Anterior cingulate cortex (tissue), 58 donors: ENCODE results near the gene FAM3B.
"Not testable (repeated sequence)": the region's sequence is repeated elsewhere in the genome, so short reads cannot be mapped to it uniquely, and the experiment has no call there.

ENCODE experiments used
- DNase-seq, 58 donors: peaks; one replicate each; lab custom pipeline; 2025; lab: John Stamatoyannopoulos, UW

The FAM3B gene

DNA sequence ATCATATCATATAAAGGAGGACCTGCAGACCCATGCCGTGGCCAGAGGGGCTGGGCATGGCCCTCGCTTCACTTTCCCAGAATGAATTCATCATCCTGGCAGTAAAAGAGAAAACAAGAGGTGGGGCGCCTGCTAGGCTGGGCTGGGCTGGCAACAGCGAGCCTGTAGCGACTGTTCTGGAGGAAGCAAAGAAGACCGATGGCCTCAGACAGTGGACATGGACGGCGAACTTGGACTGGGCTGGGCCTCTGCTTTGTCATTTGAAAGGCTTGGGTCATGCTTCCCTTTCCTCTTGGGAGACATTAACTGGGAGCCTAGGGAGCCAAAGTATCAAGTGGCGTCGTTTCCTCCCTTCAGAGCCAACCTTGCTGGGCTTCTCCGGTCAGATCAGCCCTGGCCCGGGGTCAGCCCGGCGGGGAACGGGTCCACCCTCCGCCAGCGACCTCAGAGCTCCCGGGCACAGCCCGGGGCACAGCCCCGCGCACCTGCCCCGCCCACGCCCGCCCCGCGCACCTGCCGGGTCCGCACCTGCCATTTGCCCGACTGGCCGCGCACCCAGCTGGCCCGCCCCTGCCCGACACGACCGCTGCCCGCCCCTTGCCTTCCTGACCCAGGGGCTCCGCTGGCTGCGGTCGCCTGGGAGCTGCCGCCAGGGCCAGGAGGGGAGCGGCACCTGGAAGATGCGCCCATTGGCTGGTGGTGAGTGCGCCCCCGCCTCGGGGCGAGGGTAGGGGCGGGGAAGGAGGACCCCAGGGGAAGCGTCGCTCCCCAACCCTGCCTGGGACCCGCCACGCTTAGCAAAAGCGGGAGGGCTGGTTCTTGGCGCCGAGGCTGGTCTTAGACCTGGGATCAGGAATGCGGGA, at the start of gene FAM3B:
Gene FAM3B (plus strand): TSS at position 602 of the 863 bp plus-strand sequence. CDS start 79 bp downstream, at position 681.
- DNase-seq: no peak

GRCh38 chr21:41267346-41267745, 49.3 kb upstream of the FAM3B start:
- peak in 1 of 58 donors; percentile 22 for DNase-seq

DNA sequence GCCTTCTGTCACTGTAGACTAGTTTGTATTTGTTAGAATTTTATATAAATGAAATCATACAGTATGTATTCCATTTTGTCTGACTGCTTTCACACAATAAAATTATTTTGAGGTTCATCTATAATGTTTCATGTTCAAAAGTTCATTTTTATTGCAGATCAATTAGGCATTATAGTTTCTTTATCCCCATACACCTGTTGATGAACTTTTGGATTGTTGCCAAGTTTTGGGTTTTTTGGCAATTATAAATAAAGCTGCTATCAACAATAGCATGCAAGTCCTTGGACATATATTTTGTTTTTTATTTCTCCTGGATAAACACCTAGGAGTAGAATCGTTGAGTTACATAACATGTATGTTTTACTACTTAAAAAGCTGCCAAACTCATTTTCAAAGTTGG, 47.1 kb upstream of the FAM3B start:
- no peak for DNase-seq

DNA sequence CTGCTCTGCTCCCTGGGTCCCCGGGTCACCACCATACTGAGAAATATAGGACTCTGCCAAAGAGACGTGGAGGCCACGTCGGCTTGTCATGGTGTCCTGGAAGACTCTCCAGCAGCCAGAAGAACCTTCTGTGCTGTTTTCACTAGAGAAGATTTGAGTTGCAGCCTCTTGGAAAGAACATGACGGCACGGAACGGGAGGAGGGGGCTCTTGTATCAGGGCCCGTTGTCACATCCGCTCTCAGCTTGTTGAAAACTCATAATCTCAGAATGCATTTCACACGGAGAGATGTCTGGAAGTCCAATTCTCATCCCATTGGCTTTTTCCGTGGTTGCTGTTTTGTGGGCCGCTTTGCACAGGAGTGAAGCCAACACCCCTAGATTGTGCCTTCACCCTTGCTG, 39.4 kb upstream of the FAM3B start:
- no peak for DNase-seq

DNA sequence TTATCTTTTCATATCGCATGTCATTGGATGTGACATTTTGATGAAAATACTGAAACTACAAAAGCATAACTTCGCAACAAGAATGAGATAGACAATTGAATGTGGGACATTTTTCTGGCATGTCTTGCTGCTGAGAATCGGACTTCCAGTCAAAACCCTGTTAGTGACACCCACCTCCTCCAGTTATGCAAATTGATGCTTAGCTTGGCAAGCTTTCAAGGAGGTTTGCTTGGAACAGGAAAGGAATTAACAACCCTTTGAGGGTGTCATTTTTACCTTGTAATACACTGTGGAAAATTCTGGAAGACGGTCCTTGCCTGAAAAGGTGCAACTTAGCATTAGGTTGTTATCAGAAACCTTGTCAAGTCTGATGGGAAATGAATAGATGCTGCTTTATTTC, 38.8 kb upstream of the FAM3B start:
- DNase-seq: no peak

DNA sequence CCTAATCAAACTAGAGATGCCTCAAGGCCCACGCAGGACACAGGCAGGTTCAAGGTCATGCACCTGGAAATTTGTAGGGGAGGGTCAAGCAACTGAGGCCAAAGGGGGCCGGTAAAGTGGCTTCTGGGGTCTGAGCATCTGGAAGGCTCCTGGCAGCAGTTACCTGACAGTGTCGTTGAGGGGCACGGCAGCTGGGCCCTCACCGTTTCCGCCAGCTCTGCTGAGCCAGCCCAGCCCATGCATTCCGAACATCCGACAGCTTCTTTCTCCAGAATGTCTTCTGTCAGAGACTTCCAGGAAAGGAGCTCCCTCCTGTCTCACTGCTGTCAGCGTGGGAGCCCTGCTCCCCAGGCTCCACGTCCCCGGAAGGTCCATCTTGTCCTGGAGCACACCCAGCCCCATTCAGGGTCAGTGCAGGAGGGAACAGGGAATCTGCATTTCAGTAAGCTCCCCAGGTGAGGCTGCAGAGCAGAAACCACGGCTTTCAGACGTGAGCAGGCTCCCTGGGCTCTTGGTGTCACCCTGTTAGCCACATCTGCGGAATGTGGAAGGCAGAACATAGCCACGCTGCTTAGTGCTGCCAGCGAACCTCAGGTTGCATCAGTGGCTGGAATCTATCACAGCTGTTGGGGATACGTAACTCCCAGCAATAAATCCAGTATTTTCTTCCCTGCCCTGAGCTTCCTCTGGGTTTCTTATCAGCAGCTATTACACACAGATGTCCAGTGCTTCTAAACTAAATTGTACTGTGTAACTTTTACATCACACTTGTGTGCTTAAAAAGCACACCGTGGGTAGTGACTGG, 36.3 kb upstream of the FAM3B start:
- DNase-seq: no peak

DNA sequence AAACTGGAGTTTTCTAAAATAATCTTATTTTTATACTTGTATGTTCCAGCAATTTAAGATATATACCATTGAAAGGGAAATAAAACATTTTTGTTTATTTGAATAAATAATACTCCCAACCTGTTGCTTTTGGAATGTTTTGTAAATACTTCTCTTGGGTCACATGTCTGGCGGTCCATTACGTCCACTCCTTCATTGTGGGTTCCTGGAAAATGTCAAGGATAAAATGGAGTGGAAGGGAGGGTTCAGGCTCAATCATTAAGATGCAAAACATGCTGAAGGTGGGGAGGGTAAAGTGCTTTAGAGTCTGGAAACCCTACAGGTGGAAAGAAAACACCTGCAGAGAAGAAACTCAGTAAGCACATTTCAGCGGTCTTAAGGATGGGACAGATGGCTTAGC, 34.2 kb upstream of the FAM3B start:
- DNase-seq: no peak

- peak in 29 of 58 donors; percentile 2 to 62 (median 16) for DNase-seq
These were observed 33.3 kb upstream of the FAM3B start for GRCh38 chr21:41283211-41283818.

GRCh38 chr21:41289431-41289830, 27.2 kb upstream of the FAM3B start:
- no peak for DNase-seq

GRCh38 chr21:41290106-41290799, 26.3 kb upstream of the FAM3B start:
- DNase-seq: no peak

DNA sequence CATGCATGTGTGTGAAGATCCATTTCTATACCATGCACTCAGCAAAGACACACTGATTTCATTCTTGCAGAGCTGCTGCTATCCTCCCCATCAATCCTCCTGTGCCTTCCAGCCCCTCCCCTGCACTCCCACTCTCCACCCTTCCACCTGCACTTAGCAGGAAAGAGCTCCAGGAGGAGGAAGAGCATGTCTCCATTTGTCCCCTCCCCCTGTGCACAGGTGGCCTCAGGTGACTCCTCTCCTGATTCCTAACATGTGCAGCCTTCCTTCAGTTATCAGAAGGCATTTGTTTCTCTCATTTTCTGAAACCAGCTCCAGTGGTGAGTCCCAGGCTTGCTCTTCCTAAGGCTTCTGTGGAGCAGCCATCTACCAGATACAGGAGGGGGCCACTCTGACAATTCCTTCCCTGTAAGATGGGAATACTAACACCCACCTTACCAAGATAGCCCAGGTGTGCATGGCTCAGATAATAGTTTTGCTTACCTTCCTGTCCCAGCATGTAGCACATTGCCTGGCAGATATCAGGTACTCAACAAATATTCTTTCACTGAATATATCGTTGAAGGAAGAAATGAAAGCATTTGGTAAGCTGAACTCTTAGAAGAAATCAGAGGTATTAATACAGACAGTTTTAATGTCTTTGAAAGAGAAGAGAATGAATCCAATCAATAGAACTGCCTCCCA, 21.9 kb upstream of the FAM3B start:
- no peak for DNase-seq

GRCh38 chr21:41295721-41296254, 20.8 kb upstream of the FAM3B start:
- no peak for DNase-seq

DNA sequence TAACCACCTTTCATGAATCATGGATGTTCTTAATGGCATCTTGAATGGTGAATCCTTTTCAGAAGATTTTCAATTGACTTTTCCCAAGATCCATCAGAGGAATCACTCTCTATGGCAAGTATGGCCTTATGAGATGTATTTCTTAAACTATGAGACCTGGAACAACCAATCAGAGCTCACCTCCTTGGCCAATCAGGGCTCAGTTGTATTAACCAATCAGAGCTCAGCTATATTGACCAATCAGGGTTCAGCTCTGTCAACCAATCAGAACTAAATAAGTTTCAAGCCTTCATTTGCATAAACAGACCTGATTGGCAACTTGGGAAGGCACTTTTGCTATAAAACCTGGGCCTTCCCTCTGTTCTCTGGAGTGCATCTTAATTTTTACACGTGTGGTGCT, 13.6 kb upstream of the FAM3B start:
- no peak for DNase-seq

- DNase-seq: no peak
These were observed 12.4 kb upstream of the FAM3B start for GRCh38 chr21:41304068-41304720.

GRCh38 chr21:41307219-41307618, 9.4 kb upstream of the FAM3B start:
- DNase-seq: no peak

DNA sequence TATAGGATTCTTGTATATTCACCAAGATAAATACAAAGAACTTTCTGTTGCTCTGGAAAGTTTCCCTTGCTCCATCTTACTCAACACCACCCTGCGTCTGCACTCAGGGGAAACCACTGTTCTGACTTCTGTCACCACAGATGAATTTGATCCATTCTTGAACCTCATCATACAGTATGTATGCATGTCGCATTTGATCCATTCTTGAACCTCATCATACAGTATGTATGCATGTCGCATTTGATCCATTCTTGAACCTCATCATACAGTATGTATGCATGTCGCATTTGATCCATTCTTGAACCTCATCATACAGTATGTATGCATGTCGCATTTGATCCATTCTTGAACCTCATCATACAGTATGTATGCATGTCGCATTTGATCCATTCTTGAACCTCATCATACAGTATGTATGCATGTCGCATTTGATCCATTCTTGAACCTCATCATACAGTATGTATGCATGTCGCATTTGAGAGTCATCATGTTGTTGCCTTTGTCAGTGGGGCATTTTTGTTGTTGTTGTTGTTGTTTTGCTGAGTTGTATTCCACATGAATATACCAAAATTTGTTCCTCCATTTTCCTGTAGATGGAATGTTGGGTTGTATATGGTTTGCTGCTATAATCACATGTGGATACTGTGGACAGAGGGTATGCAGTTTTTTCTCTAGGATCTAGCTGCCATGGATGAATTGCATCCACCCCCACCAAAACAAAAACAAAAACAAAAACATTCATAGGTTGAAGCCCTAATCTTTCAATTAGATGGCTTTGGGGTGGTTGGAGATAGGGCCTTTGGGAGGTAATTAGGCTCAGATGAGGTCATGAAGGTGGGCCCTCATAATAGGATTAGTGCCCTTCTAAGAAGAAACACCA, 3.1 kb upstream of the FAM3B start:
- DNase-seq: not testable (repeated sequence)

DNA sequence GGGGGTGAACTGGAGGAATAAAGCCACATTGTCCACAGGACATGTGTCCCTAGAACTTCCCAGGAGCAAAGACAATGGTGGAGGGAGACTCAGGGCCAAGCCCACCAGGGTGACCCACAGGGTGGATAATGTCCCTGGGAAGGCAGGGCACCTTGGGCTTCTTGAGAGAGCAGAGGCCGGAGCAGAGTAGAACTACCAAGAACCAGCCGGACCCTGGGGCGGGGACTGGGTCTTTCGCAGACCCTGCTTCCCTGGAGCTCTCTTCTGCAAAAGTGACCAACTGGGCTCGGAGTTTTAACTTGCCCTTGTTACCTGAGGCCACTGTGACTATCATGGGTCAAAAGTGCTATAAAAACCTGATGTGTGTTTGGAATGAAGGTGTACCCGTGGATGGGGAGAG, 875 bp upstream of the FAM3B start:
- no peak for DNase-seq

DNA sequence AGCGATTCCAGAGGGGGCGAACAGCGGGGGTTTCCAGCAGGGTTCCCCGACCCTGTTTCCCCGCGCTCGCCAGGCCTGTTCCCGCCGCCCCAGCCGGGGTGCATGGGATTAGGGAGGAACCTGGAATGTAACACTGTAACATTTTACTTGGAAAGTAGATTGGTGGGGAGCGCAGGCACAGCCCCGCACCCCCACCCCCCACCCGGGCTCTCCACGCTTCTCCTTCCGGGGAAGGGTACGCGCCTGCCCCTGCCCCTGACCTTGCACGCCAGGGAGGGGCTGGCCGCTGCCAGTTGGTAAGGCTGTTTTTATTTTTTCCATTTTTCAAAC, 427 bp downstream of the FAM3B start:
- DNase-seq: no peak
